Stimulated activated CD8-positive, alpha-beta memory T cell treated with anti-CD3 and anti-CD28 coated beads, Interleukin-7, amount 100 ng/mL, for 24 hours (primary cell): Measurements from ENCODE around the gene OR4D1.

ENCODE experiments used
- DNase-seq: peaks from one replicate; pipeline ENCODE4 v3.0.0-alpha.2; 2020; ENCODE audit warnings: low read depth

Gene OR4D1

GRCh38 chr17:58193641-58194255, 45.6 kb downstream of the OR4D1 start:
- no peak for DNase-seq

- DNase-seq, result no peak
These were observed 47.4 kb downstream of the OR4D1 start for GRCh38 chr17:58195518-58196123.

- no peak for DNase-seq
These were observed 48.4 kb downstream of the OR4D1 start for GRCh38 chr17:58196610-58197009.

GRCh38 chr17:58200024-58200633, 51.9 kb downstream of the OR4D1 start:
- DNase-seq, result peak; percentile 34

- no peak for DNase-seq
These were observed 54.7 kb downstream of the OR4D1 start for GRCh38 chr17:58202859-58203258.

GRCh38 chr17:58204796-58205195, 56.6 kb downstream of the OR4D1 start:
- DNase-seq, result no peak

GRCh38 chr17:58205936-58206335, 57.8 kb downstream of the OR4D1 start:
- DNase-seq, result no peak

GRCh38 chr17:58207451-58207850, 59.3 kb downstream of the OR4D1 start:
- no peak for DNase-seq

- no peak for DNase-seq
These were observed 60.2 kb downstream of the OR4D1 start for GRCh38 chr17:58208344-58208743.
